Ovary (tissue), 3 donors: ENCODE measurements around the gene COP1.

Source experiments
- EP300 ChIP-seq: sonication (generic); formaldehyde crosslinking; IDR thresholded peaks from one replicate; pipeline ENCODE4 v1.6.1; 2017; ENCODE audit warnings: antibody characterized with exemption
- TF ChIP-seq, protein P1 (sequence below), 3 donors: fragments of 450-650 bp in 2 of 3; fragments of 200-600 bp in 1 of 3; IDR thresholded peaks; one replicate each; pipeline versions ENCODE4 v1.5.1 to v1.8.0; 2016 to 2022; ENCODE audit warnings: antibody characterized with exemption in 3 of 3, mild to moderate bottlenecking in 1 of 3
- donor health status: DM: no; HTN: no; CAD: no.

DNA sequence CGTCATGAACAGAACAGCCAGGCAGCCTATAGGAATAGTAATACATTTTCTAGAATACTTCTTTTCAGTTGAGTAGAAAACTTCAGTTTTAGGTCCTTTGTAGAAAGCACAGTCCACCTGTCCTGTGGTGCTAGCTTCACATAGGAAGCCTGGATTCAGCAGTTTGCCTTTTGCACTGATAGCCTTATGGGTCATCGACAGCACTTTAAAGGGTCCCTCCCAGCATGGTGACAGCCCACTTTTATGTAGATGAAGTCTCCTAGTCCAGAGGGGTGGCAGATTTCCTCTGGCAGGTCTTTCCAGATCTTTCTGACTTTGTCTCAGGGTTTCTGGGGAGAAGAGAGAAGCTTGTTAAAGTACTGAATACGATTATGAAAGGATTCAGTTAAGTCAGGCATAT lies 302.3 kb downstream of the COP1 start:
- TF ChIP-seq, protein P1, sequence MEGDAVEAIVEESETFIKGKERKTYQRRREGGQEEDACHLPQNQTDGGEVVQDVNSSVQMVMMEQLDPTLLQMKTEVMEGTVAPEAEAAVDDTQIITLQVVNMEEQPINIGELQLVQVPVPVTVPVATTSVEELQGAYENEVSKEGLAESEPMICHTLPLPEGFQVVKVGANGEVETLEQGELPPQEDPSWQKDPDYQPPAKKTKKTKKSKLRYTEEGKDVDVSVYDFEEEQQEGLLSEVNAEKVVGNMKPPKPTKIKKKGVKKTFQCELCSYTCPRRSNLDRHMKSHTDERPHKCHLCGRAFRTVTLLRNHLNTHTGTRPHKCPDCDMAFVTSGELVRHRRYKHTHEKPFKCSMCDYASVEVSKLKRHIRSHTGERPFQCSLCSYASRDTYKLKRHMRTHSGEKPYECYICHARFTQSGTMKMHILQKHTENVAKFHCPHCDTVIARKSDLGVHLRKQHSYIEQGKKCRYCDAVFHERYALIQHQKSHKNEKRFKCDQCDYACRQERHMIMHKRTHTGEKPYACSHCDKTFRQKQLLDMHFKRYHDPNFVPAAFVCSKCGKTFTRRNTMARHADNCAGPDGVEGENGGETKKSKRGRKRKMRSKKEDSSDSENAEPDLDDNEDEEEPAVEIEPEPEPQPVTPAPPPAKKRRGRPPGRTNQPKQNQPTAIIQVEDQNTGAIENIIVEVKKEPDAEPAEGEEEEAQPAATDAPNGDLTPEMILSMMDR (IDR thresholded peaks at IDR 0.05): no peak
- no peak for TF ChIP-seq EP300
